ENCODE results near the gene IFITM1.
"Not testable (repeated sequence)": the region's sequence is repeated elsewhere in the genome, so short reads cannot be mapped to it uniquely, and the experiment has no call there.

The IFITM1 gene

DNA sequence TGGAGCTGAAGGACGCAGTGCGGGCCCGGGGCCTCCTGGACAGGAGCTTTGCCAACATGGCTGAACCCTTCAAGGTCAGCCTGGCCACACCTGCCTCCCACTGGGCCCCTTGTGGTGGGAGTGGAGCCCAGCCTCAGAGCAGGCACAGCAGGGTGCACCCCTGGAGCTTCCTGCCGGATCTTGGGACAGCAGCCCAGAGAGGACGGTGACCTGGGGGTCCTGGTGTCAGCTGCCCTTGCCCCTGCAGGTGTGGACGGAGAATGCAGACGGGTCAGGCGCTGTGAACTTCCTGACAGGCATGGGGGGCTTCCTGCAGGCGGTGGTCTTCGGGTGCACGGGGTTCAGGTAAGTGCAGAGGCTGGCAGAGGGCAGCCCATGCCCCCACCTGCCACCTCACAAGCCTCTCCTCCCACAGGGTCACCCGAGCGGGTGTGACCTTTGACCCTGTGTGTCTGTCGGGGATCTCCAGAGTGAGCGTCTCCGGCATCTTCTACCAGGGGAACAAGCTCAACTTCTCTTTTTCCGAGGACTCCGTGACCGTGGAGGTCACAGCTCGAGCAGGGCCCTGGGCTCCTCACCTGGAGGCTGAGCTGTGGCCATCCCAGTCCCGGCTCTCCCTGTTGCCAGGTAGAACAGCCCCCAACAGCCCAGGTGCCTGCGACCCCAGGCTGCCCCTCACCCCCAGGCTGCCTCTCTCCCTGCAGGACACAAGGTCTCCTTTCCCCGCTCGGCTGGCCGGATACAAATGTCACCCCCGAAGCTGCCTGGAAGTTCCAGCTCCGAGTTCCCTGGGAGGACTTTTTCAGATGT is 19.8 kb upstream of the IFITM1 start:
- DNase-seq (ENCODE audit: low read depth), result no peak

DNA sequence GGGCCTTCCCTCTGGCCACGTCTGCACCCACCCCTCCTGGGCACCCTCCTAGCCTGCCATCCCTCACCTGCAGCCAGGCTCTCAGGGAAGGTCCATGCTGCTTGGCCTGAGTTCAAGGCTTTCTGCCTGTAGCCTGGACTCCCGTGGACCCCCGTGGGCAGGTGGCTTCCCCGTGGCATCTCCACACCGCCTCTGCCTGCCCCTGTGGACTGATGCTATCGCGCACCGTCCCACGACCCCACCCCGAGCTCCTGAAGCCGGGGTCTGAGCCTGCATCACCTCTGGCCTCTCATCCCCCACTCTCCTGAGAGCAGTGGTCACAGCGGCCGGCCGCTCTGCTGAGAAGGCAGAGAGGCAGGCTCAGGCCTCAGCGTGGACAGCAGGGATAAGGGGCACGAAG is 19.1 kb upstream of the IFITM1 start:
- DNase-seq (ENCODE audit: low read depth), result no peak

DNA sequence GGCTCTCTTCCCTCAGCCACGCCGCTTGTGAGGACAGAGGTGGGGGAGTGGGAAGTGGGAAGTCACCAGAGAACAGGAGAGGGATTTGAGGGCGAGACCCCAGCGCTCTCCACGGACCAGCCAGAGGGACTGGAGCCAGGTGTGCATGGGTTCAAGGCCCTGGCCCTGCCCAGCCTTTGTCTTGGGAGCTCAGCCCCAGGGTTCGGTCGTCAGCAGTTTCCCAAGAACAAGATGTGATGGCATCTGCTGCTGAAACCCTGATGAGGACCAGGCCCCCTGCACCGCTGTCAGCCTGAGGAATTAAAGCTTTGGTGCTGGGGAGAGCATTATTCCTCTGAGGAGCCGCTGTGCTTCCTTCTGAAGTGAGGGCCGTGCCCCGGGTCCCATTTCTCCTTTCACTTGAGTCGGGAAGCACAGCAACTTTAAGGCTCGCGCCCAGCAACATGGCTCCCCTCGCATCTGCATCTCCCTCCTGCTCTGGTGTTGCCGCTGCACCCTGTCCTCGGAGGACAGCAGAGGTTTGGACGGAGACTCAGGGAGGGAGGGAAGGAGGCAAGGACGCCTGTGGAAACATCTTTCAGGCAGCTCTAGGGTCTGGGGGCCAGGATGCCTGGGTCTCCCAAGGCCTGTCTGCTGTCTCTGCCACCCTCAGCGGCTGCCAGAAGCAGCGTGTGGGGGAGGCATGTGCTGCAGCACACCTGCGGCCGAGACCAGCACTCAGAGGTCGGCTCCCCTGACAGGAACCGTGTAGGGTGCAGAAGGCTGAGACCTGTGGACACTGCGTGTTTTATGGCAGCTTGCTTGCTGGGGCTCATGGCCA is 18.3 kb upstream of the IFITM1 start:
- no peak for DNase-seq (ENCODE audit: low read depth)

DNA sequence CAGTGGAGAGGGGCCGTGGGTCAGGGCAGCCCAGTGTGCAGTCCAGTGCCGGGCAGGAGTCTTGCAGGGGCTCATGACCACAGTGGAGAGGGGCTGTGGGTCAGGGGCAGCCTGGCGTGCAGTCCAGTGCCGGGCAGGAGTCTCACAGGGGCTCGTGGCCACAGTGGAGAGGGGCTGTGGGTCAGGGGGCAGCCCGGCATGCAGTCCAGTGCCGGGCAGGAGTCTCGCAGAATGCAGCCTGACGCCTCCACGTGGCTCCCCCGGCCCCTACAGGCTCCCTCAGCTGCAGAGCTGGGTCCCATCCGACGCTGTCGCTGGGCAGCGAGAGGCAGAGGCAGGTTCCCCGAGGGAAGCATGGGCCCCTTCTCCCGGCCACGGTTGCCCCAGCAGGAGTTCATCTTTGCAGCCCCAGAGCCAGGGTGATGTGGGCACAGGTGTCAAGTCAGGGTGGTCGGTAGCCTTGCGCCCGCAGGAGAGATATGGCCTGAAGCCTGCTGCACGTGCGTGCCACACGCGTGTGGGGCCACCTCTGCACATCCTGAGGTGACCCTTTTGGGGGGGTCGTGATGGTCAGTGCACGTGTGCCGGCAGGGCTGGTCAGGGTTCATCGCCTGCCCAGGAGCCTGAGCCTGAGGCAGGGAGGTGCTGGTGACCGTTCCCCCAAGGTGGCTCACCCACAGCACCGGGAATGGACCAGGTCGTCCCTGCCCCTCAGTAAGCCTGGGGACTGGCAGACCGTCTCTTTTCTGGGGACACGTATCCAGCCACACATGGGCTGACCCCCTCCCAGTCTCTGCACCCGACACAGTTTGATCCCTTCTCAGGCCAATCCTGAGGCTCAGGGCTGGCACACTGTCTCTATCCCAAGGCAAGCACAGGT is 17.4 kb upstream of the IFITM1 start:
- no peak for DNase-seq (ENCODE audit: low read depth)

DNA sequence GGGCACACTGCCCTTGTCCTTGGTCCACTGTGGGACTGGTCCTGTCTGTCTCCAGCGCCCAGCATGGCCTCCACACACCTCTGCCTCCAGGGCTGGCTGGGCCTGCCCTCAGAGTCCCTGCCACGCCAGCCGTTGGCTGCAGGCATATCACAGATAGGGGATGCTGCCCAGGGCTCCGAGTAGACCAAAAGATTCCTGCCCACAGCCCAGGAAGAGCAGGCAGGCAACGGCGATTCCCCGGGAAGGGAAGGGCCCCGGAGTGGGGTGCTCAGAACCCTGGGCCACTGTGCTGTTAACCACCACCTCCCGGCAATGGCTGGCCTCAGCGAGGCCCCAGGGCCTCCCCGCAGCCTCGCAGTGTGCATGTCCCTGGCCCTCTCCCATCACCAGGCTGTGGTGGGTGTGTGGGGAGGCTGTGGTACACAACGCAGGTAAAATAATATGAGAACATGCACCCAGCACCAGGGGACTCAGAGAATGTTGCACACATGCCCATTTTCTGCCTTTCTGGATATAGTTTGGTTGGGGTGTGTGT is 16.7 kb upstream of the IFITM1 start:
- no peak for DNase-seq (ENCODE audit: low read depth)

DNA sequence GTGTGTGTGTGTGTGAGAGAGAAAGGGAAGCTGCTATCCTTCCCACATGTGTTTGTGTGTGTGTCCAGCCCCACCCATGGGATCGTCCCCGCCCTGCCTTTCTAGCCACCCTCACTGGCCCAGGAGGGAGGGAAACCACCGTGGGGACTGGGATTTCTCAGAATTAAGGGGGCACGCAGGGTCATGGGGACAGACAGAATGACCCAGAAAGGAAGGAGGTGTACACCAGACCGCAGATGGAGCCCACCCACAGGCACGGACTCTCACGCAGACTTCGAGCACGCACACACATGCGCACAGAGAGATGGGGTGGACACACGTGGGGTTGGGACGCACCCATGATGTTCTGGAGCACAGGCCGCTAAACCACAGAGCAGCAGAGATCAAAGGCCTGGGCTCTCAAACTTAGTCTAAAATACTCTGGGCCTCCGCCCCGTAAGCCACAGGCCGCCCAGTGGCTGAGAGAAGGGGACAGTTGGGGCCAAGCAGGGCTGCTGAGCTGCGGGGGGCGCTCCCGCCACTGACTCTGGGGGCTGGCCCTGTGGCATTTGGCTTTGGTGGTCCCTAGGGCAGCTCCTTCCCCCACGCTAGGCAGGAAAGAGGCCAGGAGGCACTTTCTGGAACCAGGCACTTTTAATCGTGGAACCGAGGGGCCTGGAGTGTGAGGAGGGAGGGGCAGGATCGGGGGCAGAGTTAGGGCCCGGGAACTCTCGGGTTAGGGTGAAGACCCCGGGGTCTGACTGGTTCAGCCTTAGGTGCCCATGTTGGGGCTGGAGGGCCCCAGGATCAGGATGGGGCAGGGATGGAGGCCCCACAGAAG is 16.0 kb upstream of the IFITM1 start:
- no peak for DNase-seq (ENCODE audit: low read depth)

DNA sequence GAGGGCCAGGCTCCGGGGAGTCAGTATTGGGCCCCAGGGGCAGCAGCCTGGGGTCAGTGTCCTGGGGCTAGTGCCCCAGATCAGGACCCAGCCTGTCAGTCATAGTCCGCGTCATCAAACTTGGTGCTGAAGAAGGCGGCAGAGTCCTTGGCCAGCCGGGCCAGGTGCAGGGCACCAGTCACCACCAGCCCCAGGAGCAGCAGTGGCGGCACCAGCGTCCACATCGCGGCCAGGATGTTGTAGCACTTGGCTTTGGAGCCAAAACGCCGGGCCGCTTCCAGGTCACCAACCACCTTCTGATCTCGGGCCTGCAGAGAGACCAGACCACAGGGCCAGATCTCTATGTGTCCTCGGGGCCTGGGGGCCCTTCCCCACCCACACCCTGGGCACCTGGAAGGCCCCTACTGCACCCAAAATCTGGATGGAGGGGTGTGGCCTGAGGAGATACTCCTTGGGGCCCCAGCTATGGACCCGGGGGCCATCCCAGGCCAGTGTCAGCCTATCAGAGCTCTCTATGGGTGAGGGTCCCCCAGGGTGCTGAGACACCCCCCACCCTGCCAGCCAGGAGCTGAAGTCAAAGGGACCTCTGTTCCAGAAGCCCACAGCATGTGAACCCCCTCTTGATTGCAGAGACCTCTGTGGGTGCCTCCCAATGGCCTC is 15.3 kb upstream of the IFITM1 start:
- DNase-seq (ENCODE audit: low read depth), result no peak

DNA sequence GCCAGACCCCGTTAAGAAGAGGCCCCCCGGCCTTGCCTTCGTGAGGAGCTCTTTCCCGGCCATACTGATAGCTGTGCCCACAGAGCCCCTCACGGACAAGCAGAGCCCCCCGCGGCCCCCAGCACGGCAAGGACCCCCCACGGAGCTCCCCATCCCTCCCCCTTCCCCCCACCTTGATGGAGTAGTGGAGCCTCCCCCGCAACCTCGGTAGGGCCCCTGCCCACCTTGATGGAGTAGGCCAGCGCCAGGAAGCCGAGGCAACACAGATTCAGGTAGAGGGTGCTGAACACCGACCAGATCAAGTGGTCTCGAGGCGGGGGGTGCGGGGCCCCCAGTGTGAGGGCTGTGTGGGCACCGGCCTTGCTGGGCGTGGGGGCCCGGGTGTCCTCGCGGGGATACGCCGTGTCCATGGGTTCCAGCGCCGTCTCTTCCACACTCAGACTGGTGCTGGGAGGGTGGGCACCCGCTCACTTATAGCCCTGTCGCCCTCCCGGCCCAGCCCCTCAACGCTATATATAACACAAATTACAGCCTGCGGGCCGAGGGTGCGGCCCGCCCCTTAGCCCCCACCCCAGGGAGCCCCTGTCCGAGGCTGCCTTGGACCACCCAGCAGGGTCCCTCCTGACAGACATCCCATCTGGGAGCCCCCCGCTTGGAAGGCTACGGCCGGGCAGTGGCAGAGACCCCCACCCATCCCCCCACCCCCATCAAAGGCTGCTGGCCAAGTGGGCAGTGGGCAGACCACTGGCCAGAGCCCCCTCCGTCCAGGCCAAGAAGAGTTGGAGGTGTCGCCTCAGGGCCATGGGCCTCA is 14.6 kb upstream of the IFITM1 start, which contains the start of gene IFITM5:
Gene IFITM5, minus strand, starts transcription at position 446 of the 811 bp plus-strand sequence. Its CDS starts 36 bp downstream, at position 410.
- no peak for DNase-seq (ENCODE audit: low read depth)

DNA sequence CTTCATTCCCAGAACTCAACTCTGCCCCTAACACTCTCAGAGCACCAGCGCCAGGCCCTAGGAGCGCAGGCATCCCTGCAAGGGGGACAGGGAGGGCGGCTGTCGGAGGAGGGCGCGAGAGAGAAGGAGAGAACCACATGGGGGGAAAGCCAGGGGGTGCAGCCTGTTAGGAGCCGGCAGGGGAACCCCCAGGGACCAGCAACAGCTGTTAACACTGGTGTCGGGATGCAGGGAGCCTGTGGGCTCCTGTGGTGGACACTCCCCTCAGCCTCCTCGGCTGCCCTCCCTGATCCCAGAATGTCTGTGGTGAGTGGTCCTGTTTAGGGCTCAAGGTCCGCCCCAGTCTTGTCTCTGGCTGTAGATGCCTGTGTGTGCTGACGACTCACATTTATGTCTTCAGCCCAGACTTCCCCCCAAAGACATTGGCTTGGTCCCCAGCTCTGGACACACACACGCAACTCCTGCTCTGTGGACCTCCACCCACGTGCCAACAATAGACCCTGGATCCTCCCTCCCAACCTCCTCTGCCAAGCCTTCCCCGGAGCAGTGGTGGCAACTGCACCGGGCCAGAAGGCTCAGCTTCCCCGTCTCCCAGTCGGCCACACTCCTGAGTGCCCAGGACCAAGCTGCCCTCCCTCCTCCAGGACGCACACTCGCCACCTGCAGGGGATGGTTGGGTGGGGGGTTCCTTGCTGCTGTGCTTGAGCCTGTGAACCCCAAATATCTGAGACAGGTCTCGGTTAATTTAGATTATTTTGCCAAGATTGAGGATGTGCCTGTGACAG is 13.7 kb upstream of the IFITM1 start:
- DNase-seq (ENCODE audit: low read depth), result no peak

DNA sequence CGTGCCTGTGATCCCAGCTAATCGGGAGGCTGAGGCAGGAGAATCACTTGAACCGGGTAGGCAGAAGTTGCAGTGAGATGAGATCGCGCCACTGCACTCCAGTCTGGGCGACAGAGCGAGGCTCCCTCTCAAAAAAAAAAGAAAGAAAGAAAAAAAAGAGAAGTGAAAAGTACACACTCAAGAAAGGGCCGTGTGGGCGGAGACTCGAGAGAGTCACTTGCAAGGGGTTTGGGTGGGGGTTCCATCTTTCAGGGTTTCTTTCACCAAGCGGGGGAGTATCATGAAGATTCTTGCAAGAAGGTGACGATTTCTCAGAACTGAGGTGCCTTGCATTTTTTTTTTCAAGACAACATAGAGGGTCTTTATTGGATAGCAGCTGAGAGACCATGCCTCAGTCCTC is 10.5 kb upstream of the IFITM1 start:
- DNase-seq (ENCODE audit: low read depth), result no peak

DNA sequence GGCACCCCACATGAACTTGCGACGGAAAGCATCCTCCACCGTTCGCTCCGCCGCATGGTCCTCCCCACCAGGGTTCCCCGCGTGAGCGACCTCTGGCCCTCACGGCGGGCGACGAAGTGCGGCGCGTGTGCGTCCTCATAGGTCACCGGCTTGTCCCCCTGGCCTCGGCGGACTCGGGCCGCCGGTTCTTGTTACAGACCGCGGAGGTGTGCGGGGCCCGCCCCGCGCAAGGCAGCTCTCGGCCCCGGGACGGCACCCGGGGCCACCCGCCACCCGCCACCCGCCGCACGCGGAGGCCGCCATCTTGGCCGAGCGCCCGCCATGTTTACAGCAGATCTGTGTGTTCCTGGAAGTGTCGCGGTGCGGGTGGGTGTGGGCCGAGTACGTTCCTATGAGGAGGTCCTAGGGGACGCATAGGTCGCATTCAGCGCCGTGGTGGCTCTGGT is 9.8 kb upstream of the IFITM1 start:
- DNase-seq (ENCODE audit: low read depth), result no peak

DNA sequence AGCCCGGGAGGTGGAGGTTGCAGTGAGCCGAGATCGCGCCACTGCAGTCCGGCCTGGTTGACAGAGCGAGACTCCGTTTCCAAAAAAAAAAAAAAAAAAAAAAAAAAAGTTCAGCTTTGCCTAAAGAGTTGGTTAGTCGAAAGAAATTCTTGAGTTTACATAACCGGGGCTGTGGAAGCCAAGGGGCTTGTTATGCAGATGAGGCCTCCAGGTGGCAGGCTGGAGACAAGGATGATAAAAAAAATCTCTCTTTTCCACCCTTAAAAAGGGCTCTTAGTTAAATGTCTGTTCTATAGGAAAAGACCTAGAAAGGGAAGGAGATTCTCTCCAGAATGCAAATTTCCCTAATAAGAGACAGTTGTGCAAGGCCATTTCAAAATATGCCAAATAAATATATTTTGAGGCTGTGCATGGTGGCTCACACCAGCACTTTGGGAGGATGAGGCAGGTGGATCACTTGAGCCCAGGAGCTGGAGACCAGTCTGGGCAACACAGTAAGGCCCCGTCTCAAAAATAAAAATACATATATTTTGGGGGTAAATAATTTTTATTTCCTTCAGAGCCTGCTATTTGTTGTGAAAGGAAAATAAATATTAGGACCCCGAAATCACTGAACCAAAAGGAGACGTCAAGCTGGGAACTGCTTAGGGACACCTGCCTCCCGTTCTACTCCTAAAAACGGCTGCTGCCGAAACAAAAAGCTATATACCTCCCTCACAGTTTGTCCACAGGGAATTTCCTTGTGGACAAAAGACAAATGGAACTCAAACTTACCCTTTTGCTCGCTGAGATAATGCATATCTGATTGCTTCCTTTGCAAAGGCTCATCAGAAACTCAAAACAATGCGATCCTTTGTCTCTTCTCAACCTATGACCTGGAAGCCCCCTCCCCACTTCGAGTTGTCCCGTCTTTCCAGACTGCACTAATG is 8.7 kb upstream of the IFITM1 start:
- DNase-seq (ENCODE audit: low read depth), result no peak

DNA sequence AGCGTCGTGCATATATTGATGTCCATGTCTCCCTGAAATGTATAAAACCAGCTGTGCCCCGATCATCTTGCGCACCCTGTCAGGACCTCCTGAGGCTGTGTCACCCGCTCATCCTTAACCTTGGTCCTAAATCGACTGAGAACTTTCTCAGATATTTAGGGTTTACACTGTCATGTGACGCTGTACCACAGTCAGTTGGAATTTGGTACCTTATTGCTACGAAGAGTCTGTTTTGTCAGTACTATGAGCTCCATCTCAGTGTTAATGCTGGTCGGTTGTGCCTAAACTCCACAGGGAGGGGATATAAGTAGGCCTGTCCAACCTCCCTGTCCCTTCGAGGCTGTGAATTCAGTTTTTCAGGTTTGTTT is 8.0 kb upstream of the IFITM1 start:
- DNase-seq (ENCODE audit: low read depth), result no peak

DNA sequence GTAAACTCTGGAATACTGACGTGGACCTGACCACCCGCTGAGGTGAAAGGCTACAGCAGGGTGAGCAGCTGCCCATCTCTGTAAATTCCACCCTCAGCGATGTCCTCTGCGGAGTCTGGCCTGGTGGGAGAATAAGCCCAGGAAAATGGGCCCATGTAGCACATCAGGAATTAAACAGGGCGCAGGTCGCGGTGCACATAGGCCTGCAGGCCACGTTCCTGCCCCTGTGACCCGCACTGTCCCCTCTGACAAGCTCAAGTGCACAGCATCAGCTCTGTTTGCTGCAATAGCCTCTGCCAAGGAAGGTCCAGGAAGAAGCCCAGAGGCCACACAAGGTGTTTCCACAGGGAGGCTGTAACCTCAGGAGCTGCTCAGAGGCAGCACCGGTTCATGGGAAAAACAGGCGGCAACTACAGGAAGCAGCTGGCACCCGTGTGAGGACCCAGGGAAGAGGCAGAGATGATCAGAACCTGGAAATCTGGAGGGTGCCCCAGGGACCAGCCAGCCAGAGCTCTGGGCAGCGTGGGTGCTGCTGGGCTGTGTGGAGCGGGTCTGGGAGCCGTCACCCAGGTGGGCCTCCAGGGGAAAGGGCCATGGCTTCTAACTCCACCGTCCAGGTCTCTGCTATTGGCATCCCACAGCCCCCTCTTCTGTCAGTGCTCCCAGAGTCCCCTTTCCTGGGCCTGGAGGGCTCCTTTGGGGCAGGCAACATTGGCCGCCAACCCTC is 7.0 kb upstream of the IFITM1 start:
- no peak for DNase-seq (ENCODE audit: low read depth)

DNA sequence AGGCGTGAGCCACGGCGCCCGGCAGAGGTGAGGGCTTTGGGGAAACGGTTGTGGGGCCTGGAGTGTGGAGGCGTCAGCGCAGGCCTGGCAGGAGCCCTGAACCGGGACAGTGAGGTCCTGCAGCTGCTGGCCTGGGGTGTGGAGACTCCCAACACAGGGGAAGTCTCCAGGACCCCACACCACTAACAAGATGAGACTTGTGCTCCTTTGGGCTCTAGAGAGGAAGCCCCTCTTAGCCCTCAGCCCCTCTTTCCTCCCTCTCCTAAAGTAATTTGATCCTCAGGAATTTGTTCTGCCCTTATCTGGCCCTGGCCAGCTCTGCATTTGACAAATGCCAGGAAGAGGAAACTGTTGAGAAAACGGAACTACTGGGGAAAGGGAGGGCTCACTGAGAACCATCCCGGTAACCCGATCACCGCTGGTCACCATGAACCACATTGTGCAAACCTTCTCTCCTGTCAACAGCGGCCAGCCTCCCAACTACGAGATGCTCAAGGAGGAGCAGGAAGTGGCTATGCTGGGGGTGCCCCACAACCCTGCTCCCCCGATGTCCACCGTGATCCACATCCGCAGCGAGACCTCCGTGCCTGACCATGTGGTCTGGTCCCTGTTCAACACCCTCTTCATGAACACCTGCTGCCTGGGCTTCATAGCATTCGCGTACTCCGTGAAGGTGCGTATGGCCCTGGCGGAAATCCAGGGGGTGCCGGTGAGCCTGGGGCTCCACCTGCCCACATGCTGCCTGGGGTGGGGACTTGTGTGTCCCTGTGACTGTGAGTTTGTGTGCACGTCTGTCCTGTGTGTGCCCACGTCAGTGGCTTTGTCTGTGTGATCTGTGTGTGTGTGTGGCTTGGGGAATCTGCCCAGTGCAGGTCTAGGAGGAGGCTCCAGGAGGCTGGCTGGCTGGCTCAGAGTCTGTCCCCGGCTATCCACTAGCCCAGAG is 5.8 kb upstream of the IFITM1 start, which contains the start of gene IFITM2:
Gene IFITM2, plus strand, starts transcription at position 51 of the 943 bp plus-strand sequence. Its CDS starts 377 bp downstream, at position 428.
- not testable (repeated sequence) for DNase-seq (ENCODE audit: low read depth)
